Fibroblast of lung (primary cell): ENCODE data around the gene PRR36. TPM values are rescaled to one million over a fixed set of nuclear protein-coding genes. Genes with fewer than 3 reads are reported as not detected.
A peak's percentile ranks its signal among the peaks of the same experiment; 100 is the strongest.

Experiments used
- DNase-seq, 2 donors: peaks; one replicate each; pipeline versions ENCODE4 v3.0.0 to v3.0.0-alpha.2; 2010; ENCODE audit warnings: low read depth in 2 of 2
- H2AFZ ChIP-seq: 2 replicates; pipeline ENCODE4 v1.5.1; 2012; ENCODE audit warnings: low read length, control low read depth, inconsistent platforms
- H3K27ac ChIP-seq: 2 replicates; pipeline ENCODE4 v1.5.1; 2011; ENCODE audit warnings: low read length, control low read depth; ENCODE audit not compliant: insufficient read depth
- H3K27me3 ChIP-seq: 2 replicates; pipeline ENCODE4 v1.5.1; 2011; ENCODE audit warnings: mild to moderate bottlenecking, low read length; ENCODE audit not compliant: control insufficient read depth, insufficient read depth
- H3K36me3 ChIP-seq: 2 replicates; pipeline ENCODE4 v1.5.1; 2011; ENCODE audit warnings: low read length; ENCODE audit not compliant: control insufficient read depth, insufficient read depth
- H3K4me1 ChIP-seq: 2 replicates; pipeline ENCODE4 v1.5.1; 2011; ENCODE audit warnings: low read length; ENCODE audit not compliant: control insufficient read depth, insufficient read depth; ENCODE audit errors: extremely low read depth
- H3K4me2 ChIP-seq: 2 replicates; pipeline ENCODE4 v1.5.1; 2011; ENCODE audit warnings: low read length, control low read depth; ENCODE audit not compliant: insufficient read depth; ENCODE audit errors: extremely low read depth
- H3K4me3 ChIP-seq, 4 experiments: fragments of 200-600 bp in 1 of 4; sonication (generic) in 1 of 4; replicated peaks in 1 of 4; 2 replicates each; pipeline ENCODE4 v1.5.1; 2011 to 2016; ENCODE audit warnings: low read length in 4 of 4, low read depth in 3 of 4, mild to moderate bottlenecking in 3 of 4, control low read depth in 2 of 4, inconsistent platforms in 1 of 4, mixed read lengths in 1 of 4; ENCODE audit not compliant: insufficient read depth in 1 of 4; ENCODE audit errors: control extremely low read depth in 1 of 4
- H3K79me2 ChIP-seq: 2 replicates; pipeline ENCODE4 v1.5.1; 2012; ENCODE audit warnings: mild to moderate bottlenecking, low read length, inconsistent platforms; ENCODE audit not compliant: control insufficient read depth, insufficient read depth
- H3K9ac ChIP-seq: 2 replicates; pipeline ENCODE4 v1.5.1; 2011; ENCODE audit warnings: mild to moderate bottlenecking, low read length, control low read depth; ENCODE audit not compliant: insufficient read depth
- H3K9me3 ChIP-seq: 2 replicates; pipeline ENCODE4 v1.5.1; 2012; ENCODE audit warnings: low read depth, low read length; ENCODE audit not compliant: control insufficient read depth, insufficient read depth
- H4K20me1 ChIP-seq: 2 replicates; pipeline ENCODE4 v1.5.1; 2011; ENCODE audit warnings: low read length; ENCODE audit not compliant: control insufficient read depth, insufficient read depth; ENCODE audit errors: extremely low read depth
- CTCF ChIP-seq, 2 donors: IDR thresholded peaks in 1 of 2; conservative IDR thresholded peaks in 1 of 2; 1 replicate in 1 of 2; 2 replicates in 1 of 2; pipeline ENCODE4 v1.5.1; 2011 to 2012; ENCODE audit warnings: low read length in 2 of 2, control low read depth in 1 of 2, inconsistent platforms in 1 of 2, low read depth in 1 of 2, mild to moderate bottlenecking in 1 of 2
- EZH2 ChIP-seq: IDR thresholded peaks from 2 replicates; pipeline ENCODE4 v1.5.1; 2012; ENCODE audit warnings: low read length, control low read depth, mild to moderate bottlenecking; ENCODE audit errors: missing control alignments
- polyA plus RNA-seq, 2 donors: library from polyadenylated mRNA; depleted of rRNA in 1 of 2; stranded (reverse) in 1 of 2; unstranded in 1 of 2; fragments of >200 nt; gene quantifications; 2 replicates each; pipeline ENCODE4 v1.2.1, GENCODE V29; 2011 to 2012; ENCODE audit warnings: missing spikeins in 1 of 2
- total RNA-seq: library from RNA; depleted of rRNA; stranded (reverse); fragments of >200 nt; gene quantifications from 2 replicates; pipeline ENCODE4 v1.2.1, GENCODE V29; 2014

The PRR36 gene
- total and polyA plus RNA-seq, 2 donors (not counting 1 experiment from before 2014, with no cell fraction given): under 0.01 TPM; not detected in 1

GRCh38 chr19:7905859-7906258, 31.7 kb upstream of the PRR36 start:
- Histone ChIP-seq H2AFZ (no peak overlapping the region), H3K79me2 (peaks cover 29% of the 10 kb centered on the region), H3K4me3 (no peak overlapping the region), H3K9me3 (no peaks in the 10 kb centered on the region), H3K36me3 (peaks cover 16% of the 10 kb centered on the region), H3K4me1 (peaks cover 6% of the 10 kb centered on the region), H3K27ac (no peak overlapping the region), H3K9ac (no peak overlapping the region), H3K27me3 (no peaks in the 10 kb centered on the region), H3K4me2 (no peak overlapping the region), H4K20me1 (no peaks in the 10 kb centered on the region)
- TF ChIP-seq EZH2: no peak
- no peak for TF ChIP-seq CTCF (conservative IDR thresholded peaks at IDR 0.05 in 1 of 2, IDR thresholded peaks at IDR 0.05 in 1 of 2; ENCODE audit: low read depth in 1 of 2, low read length in 2 of 2)
- no peak for DNase-seq

GRCh38 chr19:7905268-7905667, 31.1 kb upstream of the PRR36 start:
- H3K4me3 ChIP-seq: peak overlapping the region in 3 of 4 experiments; percentile 78 to 88 (median 88)
- DNase-seq: no peak
- no peak for TF ChIP-seq EZH2
- no peak for TF ChIP-seq CTCF (conservative IDR thresholded peaks at IDR 0.05 in 1 of 2, IDR thresholded peaks at IDR 0.05 in 1 of 2; ENCODE audit: low read depth in 1 of 2, low read length in 2 of 2)
- H3K36me3 ChIP-seq: peaks cover 10% of the 10 kb centered on the region
- peaks cover 29% of the 10 kb centered on the region for H3K79me2 ChIP-seq
- H3K4me1 ChIP-seq: peaks cover 6% of the 10 kb centered on the region
- peak overlapping the region; percentile 20 for H3K9ac ChIP-seq
- peak overlapping the region; percentile 95 for H3K4me2 ChIP-seq
- H3K27me3 ChIP-seq: no peaks in the 10 kb centered on the region
- H3K27ac ChIP-seq: no peak overlapping the region
- no peaks in the 10 kb centered on the region for H4K20me1 ChIP-seq
- H3K9me3 ChIP-seq: no peaks in the 10 kb centered on the region
- H2AFZ ChIP-seq: no peak overlapping the region

GRCh38 chr19:7904074-7905020, 30.2 kb upstream of the PRR36 start:
- peak overlapping the region; percentile 95 for H3K4me2 ChIP-seq
- H3K79me2 ChIP-seq: peaks cover 29% of the 10 kb centered on the region
- H3K9ac ChIP-seq: peak overlapping the region; percentile 88
- H2AFZ ChIP-seq: no peak overlapping the region
- no peak for DNase-seq
- H3K36me3 ChIP-seq: peaks cover 12% of the 10 kb centered on the region
- H3K4me1 ChIP-seq: peaks cover 6% of the 10 kb centered on the region
- H4K20me1 ChIP-seq: no peaks in the 10 kb centered on the region
- peak overlapping the region; percentile 86 for H3K27ac ChIP-seq
- peak overlapping the region; percentile 78 to 88 (median 85) for H3K4me3 ChIP-seq
- TF ChIP-seq CTCF (conservative IDR thresholded peaks at IDR 0.05 in 1 of 2, IDR thresholded peaks at IDR 0.05 in 1 of 2; ENCODE audit: low read depth in 1 of 2, low read length in 2 of 2): no peak
- TF ChIP-seq EZH2: no peak
- H3K9me3 ChIP-seq: no peaks in the 10 kb centered on the region
- no peaks in the 10 kb centered on the region for H3K27me3 ChIP-seq
